Measurements from ENCODE around the gene SERPIND1.
"Not testable (repeated sequence)": the region's sequence is repeated elsewhere in the genome, so short reads cannot be mapped to it uniquely, and the experiment has no call there.

Gene SERPIND1

DNA sequence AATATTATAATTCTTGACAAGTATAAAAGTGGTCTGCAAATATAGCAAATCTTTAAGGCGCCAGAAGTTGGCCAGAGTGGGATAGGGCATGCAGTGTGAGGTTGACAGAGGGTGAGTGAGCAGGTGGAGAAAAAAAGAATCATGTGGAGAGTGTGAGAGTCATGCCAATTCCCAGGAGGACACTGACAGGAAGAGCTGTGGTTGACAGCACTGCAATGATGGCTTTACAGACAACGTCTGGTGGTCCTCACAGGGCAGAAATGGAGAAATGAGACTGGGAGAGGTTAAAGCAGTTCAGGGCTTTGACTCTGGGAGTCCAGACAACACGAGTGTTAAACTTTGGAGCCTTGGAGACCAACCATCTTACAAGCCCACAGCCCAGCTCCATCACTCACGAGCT lies 34.9 kb downstream of the SERPIND1 start:
- ATAC-seq (no peak), DNase-seq (no peak)
- Mint-ChIP-seq H3K4me1 (peaks cover 33% of the 10 kb centered on the region), H3K27ac (peak overlapping the region in 1 of 2 donors; percentile 30), H3K4me3 (no peak overlapping the region), H3K27me3 (no peaks in the 10 kb centered on the region), H3K9me3 (no peaks in the 10 kb centered on the region)

DNA sequence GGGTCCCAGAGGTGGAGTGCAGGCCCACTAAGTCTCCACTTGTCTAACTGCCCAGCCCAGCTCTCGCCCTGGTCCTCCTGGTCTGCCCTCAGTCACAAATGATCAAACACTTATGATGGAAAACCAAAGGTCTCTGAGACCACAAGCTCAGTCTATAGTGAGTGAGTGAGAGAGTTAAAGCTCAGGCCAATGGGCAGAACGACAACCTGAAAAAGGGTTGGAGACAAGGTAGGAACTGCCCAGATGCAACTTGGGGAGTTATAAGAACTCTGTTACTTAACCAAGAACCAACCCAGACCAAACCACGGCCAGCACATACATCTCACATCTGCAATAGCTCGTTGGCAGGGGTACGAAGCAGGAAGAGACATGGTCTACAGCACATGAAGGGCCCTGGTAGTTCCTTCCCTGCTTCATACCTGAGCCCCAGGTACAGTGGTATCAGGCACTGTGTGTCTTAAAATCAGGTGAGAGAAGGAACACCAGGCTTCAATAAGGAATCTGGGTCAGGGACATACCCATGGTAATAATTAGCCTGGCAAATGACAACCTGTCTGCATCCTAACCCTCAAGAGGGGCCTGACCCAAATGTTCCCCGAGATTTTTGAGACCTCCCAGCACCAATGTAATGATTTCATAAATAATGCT lies 35.7 kb downstream of the SERPIND1 start:
- Mint-ChIP-seq H3K27me3 (no peaks in the 10 kb centered on the region), H3K4me3 (no peak overlapping the region), H3K27ac (no peak overlapping the region), H3K9me3 (no peaks in the 10 kb centered on the region), H3K4me1 (peaks cover 38% of the 10 kb centered on the region)
- ATAC-seq (no peak), DNase-seq (no peak)

DNA sequence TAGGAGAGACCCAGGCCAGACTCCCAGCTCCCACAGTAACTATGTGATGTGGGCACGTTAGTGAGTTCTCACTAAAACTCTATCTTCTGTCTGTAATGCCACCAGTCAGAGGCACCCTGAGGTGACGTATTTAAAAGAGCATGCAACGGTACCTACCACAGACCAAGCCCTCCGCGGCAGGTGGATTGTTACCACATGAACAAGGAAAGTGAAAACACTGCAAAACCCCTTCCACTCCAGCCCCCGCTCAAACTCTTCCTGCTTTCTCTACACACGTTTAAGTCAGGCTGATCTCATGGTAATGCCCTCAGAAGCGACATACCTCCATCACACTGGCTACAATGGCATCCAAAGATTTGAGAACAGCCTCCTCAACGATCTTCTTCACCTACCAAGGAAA lies 36.7 kb downstream of the SERPIND1 start:
- peak overlapping the region; percentile 44 to 79 for H3K4me3 Mint-ChIP-seq
- DNase-seq (peak; percentile 46 to 67), ATAC-seq (peak; percentile 97)
- no peaks in the 10 kb centered on the region for H3K27me3 Mint-ChIP-seq
- peak overlapping the region; percentile 82 to 93 for H3K27ac Mint-ChIP-seq
- H3K4me1 Mint-ChIP-seq = peaks cover 38% of the 10 kb centered on the region
- no peaks in the 10 kb centered on the region for H3K9me3 Mint-ChIP-seq

DNA sequence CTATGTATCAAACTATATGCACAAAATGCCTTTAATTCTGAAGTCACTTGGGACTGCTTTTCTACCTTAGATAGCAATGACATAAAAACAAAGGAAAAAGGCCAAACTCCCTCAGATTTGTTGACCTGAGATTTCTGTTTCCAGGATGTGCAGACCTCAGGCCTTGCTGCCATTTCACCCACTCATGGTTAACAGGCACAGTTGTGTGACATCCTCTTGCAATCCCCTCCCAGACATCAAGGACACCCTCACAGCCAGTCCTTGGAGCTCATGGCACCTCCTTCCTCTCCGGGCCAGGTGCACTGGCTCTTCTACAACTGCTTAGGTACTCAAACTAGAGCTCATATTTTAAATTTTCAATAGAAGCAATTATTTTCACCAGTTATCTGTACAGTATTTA lies 37.3 kb downstream of the SERPIND1 start:
- H3K4me3 Mint-ChIP-seq = peak overlapping the region; percentile 54 to 79
- ATAC-seq (peak; percentile 57), DNase-seq (peak in 1 of 2 donors; percentile 8)
- no peaks in the 10 kb centered on the region for H3K9me3 Mint-ChIP-seq
- peaks cover 38% of the 10 kb centered on the region for H3K4me1 Mint-ChIP-seq
- H3K27me3 Mint-ChIP-seq = no peaks in the 10 kb centered on the region
- peak overlapping the region; percentile 82 to 93 for H3K27ac Mint-ChIP-seq

DNA sequence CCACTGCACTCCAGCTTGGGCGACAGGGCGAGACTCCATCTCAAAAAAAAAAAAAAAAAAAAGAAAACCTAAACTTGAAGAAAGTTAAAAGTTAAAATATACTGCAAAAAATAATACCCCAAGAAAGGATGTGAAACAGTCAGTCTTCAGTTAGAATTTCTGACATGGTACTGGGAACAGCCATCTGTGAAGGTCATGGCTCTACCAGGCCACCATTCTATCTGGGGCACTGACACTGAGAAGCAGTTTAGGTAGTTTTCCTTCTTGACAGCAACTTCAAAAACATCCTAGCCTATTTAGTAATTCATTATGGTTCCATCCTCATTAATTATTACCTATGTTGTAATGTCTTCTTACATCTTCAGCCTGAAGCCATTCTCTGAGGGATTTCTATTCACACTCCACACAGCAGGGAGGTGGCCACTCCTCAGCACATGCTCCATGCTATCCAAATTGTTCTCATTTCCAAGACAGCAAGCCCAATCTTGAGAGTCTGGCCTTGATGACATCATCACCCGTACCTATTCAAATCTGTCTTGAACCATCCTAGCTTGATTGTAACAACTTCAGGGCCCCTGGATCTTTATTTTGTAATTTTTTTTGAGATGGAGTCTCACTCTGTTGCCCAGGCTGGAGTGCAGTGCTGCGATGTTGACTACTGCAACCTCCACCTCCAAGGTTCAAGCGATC lies 38.2 kb downstream of the SERPIND1 start:
- Mint-ChIP-seq H3K4me1 (peaks cover 38% of the 10 kb centered on the region), H3K27ac (no peak overlapping the region), H3K27me3 (no peaks in the 10 kb centered on the region), H3K4me3 (no peak overlapping the region), H3K9me3 (no peaks in the 10 kb centered on the region)
- ATAC-seq = no peak
- no peak for DNase-seq

DNA sequence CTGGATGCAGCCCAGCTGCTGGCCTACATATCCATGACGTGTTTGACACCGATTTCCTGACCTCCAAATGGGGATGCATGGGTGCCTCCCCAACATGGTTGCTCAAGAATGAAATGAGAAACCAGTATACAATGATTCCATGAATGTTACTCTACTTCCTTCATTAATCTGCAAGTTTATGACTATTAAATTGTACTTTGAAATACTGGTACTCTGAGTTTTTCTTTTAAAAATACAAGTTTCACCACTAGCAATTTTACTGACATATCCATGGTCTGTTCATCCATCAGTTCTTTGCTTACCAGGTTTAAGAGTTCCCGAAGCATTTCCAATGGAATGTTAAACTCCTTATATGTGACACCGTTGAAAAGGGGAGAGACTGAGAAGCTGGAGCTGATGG lies 39.1 kb downstream of the SERPIND1 start:
- ATAC-seq = no peak
- DNase-seq = no peak
- Mint-ChIP-seq H3K27ac (no peak overlapping the region), H3K4me3 (no peak overlapping the region), H3K27me3 (no peaks in the 10 kb centered on the region), H3K4me1 (peaks cover 38% of the 10 kb centered on the region), H3K9me3 (no peaks in the 10 kb centered on the region)

DNA sequence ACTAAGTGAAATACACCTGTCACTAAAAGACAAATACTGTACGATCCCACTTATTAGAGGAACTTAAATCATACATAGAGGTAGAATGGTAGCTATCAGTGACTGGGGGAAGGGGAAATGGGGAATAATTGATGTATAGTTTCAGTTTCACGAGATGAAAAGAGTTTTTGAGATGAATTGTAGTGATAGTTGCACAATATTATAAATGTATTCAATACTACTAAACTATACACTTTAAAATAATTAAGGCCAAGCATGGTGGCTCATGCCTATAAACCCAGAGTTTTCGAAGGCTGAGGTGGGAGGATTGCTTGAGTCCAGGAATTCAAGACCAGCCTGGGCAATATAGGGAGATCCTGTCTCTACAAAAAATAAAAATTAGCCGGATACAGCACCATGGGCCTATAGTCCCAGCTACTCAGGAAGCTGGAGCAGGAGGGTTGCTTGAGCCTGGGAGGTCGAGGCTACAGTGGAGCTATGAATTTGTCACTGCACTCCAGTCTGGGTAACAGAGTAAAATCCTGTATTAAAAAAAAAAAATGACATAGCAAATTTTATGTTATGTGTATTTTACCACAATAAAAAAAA lies 40.4 kb downstream of the SERPIND1 start:
- Mint-ChIP-seq H3K4me1 (peaks cover 38% of the 10 kb centered on the region), H3K27ac (peak overlapping the region in 1 of 2 donors; percentile 40), H3K27me3 (no peaks in the 10 kb centered on the region), H3K4me3 (no peak overlapping the region), H3K9me3 (no peaks in the 10 kb centered on the region)
- DNase-seq (no peak), ATAC-seq (no peak)

DNA sequence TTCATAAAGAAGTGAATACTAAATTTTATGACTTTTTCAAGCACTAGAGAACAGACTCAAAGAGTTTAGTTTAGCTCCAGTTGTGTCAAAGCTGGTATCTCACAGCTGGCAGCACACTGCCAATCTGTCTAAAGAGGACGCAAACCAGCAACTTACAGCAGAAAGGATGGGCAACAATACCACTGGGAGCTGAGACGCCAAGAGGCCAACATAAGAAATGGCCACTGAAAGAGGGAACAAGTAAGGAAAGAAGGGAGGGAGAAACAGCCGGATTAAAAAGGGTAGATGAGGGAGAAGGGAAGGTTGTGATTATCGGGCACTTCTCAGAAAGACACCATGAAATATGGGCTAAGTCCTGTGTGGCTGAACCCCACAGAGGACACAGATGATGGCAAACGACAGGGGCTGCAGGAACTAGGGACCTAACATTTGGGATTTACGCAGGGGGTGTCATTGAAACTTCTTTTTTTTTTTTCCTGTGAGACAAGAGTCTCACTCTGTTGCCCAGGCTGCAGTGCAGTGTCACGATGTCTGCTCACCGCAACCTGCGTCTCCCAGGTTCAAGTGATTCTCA lies 41.7 kb downstream of the SERPIND1 start:
- DNase-seq (no peak), ATAC-seq (no peak)
- Mint-ChIP-seq H3K4me3 (no peak overlapping the region), H3K27ac (no peak overlapping the region), H3K4me1 (peaks cover 26% of the 10 kb centered on the region), H3K9me3 (no peaks in the 10 kb centered on the region), H3K27me3 (no peaks in the 10 kb centered on the region)

DNA sequence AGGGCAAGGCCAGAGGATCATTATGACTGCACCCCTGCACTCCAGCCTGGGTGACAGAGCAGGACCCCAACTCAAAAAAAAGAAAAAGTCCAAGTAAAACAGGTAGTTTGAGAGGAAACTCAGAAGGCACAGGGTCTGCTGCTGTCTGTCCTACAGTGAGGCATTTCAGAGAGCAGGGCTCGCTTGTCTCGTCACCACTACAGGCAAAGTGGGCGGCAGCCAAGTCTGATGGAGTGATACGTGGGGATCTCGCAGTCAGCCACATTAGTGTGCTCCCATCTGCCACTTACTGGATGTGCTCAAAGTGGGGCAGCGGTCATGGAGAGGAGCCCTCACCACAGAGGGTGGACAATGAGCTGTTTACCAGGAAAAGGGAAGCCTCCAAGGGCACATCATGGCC lies 42.6 kb downstream of the SERPIND1 start:
- Mint-ChIP-seq H3K27ac (peak overlapping the region in 1 of 2 donors; percentile 19), H3K27me3 (no peaks in the 10 kb centered on the region), H3K4me1 (peaks cover 16% of the 10 kb centered on the region), H3K4me3 (no peak overlapping the region), H3K9me3 (no peaks in the 10 kb centered on the region)
- DNase-seq = no peak
- ATAC-seq = no peak

DNA sequence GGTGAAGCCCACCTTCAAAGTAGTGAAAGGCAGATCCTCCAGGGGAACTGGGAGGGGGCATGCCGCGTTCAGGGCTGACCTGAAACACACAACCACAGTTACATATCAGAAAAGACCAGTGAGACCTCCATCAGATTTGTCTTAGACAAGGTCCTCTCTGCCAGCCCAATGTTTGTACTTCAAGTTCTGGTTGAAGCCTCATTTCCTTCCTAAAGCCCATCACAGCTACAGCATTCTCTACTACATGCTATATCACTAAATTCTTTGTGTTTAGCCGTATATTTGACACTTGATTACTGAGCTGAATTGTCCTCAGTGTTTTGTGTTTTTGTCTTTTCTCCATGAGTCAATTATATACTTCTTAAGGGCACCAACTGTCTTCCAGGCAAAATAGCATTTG lies 44.6 kb downstream of the SERPIND1 start:
- H3K4me3 Mint-ChIP-seq = no peak overlapping the region
- DNase-seq (no peak), ATAC-seq (no peak)
- H3K9me3 Mint-ChIP-seq = no peaks in the 10 kb centered on the region
- H3K27ac Mint-ChIP-seq = no peak overlapping the region
- H3K4me1 Mint-ChIP-seq = peaks cover 7% of the 10 kb centered on the region
- H3K27me3 Mint-ChIP-seq = no peaks in the 10 kb centered on the region

DNA sequence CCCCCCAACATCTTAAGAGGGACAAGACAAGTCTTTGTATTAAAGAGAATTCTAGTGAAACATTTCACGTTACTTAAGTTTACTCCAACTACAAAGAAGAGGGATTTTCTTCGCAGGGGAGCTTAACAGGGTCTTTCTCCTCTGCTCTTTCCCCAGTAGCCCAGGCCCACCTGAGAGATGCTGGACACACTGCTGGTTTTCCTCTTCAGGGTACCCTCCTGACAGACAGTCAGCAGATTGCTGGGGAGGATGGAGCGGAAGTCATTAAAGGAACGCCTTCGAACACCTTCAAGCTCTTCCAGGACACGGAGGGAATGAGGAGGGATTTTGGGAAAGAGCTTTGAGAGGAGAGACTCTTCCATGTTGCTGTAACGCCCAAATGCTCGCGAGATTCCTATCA lies 45.6 kb downstream of the SERPIND1 start:
- ATAC-seq (no peak), DNase-seq (no peak)
- Mint-ChIP-seq H3K9me3 (no peaks in the 10 kb centered on the region), H3K27me3 (no peaks in the 10 kb centered on the region), H3K4me1 (no peaks in the 10 kb centered on the region), H3K4me3 (no peak overlapping the region), H3K27ac (no peak overlapping the region)

DNA sequence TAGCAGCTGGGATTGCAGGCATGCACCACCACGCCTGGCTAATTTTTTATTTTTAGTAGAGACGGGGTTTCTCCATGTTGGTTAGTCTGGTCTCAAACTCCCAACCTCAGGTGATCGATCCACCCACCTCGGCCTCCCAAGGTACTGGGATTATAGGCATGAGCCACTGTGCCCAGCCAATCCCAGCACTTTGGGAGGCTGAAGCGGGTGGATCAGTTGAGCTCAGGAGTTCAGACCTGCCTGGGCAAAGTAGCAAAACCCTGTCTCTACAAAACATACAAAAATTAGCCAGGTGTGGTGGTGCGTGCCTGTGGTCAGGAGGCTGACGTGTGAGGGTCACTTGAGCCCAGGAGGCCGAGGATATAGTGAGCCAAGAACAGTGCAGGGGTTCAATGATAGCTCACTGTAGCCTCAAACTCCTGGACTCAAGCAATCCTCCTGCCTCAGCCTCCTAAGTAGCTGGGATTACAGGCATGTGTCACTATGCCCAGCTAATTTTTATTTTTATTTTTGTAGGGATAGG lies 47.9 kb downstream of the SERPIND1 start:
- not testable (repeated sequence) for H3K4me1 Mint-ChIP-seq, H3K27me3 Mint-ChIP-seq, H3K9me3 Mint-ChIP-seq, DNase-seq, ATAC-seq, H3K27ac Mint-ChIP-seq, H3K4me3 Mint-ChIP-seq

DNA sequence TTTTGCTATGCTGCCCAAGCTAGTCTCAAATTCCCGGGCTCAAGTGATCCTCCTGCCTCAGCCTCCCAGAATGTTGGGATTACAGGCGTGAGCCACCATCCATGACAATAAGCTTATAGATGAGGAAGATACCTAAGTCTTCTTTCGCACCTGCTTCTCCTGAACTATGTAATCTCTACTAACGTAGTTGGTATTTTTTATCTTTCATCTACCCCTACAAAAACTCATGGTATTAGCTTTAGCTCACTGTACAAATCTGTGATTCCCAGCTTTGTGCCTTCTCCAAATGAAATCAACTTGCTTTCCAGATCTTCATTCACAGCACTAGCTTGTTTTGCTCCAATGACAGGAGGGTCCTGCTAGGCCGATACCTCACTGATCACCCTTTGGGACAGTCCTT lies 48.3 kb downstream of the SERPIND1 start:
- DNase-seq = no peak
- no peaks in the 10 kb centered on the region for H3K4me1 Mint-ChIP-seq
- no peak overlapping the region for H3K27ac Mint-ChIP-seq
- no peak for ATAC-seq
- no peak overlapping the region for H3K4me3 Mint-ChIP-seq
- no peaks in the 10 kb centered on the region for H3K27me3 Mint-ChIP-seq
- H3K9me3 Mint-ChIP-seq = no peaks in the 10 kb centered on the region

DNA sequence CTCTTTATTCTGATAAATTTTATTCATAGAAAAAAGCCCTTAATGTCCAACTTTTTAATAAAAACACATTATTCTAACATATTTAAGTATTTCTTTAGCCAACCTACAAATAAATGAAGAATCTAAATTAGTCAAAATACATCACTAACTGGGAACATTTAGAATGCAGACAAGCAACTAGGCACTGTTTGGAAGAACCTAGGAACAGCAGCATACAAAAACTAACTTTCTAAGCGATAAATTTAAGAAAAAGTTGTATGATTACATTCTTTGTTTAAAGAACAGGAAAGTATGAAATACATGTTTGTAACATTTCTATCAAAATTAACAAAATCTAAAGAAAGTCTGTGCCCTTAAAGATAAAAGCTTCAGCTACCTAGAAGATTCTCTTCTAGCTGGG lies 49.4 kb downstream of the SERPIND1 start:
- H3K4me1 Mint-ChIP-seq = no peaks in the 10 kb centered on the region
- no peak for ATAC-seq

DNA sequence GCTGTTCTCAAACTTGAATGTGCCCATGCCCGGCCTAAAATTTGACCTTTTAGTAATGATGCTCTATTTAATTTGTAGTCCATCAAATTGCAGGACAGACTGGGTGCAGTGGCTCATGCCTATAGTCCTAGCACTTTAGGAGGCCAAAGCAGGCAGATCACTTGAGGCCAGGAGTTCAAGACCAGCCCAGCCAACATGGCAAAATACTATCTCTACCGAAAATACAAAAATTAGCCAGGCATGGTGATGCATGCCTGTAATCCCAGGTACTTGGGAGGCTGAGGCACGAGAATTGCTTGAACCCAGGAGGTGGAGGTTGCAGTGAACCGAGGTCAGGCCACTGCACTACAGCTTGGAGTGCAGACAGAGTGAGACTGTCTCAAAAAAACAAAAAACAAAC lies 51.3 kb downstream of the SERPIND1 start:
- H3K27me3 Mint-ChIP-seq, H3K27ac Mint-ChIP-seq, H3K9me3 Mint-ChIP-seq, ATAC-seq, H3K4me1 Mint-ChIP-seq, H3K4me3 Mint-ChIP-seq, DNase-seq: not testable (repeated sequence)

More for the DNA sequence above, 49.4 kb downstream of the SERPIND1 start:
- H3K4me3 Mint-ChIP-seq = no peak overlapping the region
- no peak for DNase-seq
- H3K27ac Mint-ChIP-seq = no peak overlapping the region
- H3K27me3 Mint-ChIP-seq = no peaks in the 10 kb centered on the region
- H3K9me3 Mint-ChIP-seq = no peaks in the 10 kb centered on the region

DNA sequence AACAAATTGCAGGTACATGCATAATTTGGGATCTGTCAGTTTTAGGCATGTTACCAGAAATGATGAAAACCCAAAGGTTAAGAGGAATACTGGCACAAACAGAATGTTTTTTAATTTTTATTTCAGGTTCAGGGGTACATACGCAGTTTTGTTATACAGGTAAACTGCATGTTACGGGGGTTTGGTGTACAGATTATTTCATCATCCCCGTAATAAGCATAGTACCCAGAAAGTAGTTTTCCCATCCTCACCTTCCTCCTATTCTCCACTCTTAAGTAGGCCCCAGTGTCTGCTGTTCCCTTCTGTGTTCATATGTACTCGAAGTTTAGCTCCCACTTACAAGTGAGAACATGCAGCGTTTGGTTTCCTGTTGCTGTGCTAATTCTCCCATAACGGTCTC lies 51.7 kb downstream of the SERPIND1 start:
- Mint-ChIP-seq H3K27me3 (no peaks in the 10 kb centered on the region), H3K27ac (no peak overlapping the region), H3K9me3 (no peaks in the 10 kb centered on the region), H3K4me1 (no peaks in the 10 kb centered on the region), H3K4me3 (no peak overlapping the region)
- ATAC-seq (no peak), DNase-seq (no peak)
